ENCODE data around the gene CD4.
"Not testable (repeated sequence)": the region's sequence is repeated elsewhere in the genome, so short reads cannot be mapped to it uniquely, and the experiment has no call there.

The CD4 gene

DNA sequence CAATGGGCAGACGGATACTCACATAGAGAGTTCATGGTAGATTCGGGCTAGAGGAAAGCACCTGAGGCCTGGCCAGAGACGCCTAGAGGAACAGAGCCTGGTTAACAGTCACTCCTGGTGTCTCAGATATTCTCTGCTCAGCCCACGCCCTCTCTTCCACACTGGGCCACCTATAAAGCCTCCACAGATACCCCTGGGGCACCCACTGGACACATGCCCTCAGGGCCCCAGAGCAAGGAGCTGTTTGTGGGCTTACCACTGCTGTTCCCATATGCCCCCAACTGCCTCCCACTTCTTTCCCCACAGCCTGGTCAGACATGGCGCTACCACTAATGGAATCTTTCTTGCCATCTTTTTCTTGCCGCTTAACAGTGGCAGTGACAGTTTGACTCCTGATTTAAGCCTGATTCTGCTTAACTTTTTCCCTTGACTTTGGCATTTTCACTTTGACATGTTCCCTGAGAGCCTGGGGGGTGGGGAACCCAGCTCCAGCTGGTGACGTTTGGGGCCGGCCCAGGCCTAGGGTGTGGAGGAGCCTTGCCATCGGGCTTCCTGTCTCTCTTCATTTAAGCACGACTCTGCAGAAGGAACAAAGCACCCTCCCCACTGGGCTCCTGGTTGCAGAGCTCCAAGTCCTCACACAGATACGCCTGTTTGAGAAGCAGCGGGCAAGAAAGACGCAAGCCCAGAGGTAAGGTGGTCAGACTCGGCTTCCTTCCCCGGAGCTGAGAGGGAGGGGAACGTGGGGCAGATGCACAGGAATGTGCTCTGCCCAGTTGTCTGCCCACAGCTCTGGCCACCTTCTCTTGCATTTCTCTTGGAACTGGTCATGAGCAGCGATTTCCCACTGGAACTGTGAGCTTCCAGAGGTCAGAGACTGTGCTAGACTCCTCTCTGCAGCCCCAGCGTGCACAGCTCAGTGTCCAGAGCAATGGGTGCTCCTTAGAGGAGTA lies at the start of gene CD4:
Gene CD4 (plus strand): TSS at position 557 of the 953 bp plus-strand sequence. CDS start 10,611 bp downstream, outside the sequence.
- peak; percentile 58 for DNase-seq

DNA sequence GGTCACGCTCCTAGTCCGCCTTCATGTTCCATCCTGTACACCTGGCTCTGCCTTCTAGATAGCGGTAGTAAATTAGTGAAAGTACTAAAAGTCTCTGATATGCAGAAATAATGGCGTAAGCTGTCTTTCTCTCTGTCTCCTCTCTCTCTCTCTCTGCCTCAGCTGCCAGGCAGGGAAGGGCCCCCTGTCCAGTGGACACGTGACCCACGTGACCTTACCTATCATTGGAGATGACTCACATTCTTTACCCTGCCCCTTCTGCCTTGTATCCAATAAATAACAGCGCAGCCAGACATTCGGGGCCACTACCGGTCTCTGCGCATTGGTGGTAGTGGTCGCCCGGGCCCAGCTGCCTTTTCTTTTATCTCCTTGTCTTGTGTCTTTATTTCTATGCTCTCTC lies 47.2 kb upstream of the CD4 start:
- not testable (repeated sequence) for DNase-seq

DNA sequence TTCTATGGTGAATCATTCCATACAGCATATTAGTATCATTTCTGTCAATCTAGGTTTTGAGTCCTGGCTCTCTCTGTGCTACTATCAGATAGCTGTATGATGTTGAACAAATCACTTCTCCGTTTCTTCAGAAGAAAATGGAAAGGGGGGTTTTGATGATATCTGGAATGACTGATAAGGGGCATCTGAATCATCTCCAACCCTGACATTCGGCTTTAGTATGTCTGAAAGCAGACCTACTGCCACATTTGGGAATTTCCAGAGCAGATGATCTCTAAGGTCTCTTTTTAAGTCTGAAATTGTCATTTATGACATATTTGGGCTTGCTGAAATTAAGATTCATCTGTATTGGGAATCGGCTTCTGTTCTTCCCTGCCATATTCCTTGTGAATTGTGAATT lies 46.5 kb upstream of the CD4 start:
- no peak for DNase-seq

DNA sequence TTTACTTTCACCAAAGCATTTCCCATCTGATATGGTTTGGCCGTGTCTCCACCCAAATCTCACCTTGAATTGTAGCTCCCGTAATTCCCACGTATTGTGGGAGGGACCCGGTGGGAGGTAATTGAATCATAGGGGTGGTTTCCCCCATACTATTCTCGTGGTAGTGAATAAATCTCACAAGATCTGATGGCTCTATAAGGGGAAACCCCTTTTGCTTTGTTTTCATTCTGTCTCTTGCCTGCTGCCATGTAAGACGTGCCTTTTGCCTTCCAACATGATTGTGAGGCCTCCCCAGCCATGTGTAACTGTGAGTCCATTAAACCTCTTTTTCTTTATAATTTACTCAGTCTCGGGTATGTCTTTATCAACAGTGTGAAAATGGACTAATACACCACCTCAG lies 46.0 kb upstream of the CD4 start:
- DNase-seq = not testable (repeated sequence)

DNA sequence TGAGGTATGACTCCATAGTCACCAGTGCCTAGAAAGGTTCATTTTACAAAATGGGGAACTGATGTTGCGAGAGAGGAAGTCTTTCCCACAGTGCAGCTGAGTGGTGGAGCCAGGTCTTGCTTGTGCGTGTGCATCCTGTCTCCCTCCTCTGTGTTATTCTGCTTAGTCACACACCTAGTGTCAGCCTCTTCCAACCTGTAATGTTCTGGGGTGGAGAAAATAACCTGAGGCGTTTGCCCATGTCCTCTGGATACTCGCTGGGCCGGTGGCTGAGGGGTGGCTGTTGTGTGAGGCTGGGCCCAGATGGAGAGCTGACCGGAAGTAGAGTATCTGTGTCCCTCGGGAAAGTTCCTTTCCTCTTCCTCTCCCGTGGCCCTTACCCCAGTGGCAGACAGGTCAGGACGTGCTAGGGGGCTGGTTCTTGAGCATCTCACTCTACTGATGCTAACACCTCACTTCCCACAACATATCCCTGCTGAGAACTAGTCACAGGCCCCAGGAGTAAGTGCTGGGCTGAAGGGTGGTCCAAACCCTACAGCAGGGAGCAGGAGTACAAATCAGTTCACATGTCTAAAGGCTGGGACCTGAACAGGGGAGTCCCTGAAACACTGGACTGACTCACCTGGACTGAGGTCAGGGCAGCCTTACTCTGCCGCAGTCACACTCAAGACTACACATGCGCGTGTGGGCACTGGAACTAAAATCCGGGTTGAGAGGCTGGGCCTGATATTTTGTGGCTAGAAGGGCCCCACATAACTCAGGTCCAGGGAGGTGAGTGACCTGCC lies 43.4 kb upstream of the CD4 start:
- no peak for DNase-seq

DNA sequence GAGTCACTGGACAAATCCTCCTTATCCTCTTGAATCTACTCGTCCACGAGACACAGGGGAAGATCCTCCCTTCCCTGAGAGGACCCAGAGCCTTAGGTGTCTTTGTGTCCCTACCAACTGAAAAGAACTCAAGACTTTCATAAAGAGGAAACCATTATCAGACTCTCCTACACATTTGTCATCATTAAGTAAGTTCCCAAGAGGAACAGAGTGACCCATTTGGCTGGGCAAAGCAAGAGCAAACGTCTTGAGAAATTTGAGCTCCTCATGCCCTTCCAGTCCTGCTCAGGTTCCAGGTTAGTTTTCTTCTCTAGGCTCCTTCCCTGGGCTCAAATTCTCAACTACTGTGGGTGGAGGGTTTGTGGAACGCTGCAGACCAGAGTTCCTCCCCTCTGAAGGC lies 42.1 kb upstream of the CD4 start:
- DNase-seq = no peak

DNA sequence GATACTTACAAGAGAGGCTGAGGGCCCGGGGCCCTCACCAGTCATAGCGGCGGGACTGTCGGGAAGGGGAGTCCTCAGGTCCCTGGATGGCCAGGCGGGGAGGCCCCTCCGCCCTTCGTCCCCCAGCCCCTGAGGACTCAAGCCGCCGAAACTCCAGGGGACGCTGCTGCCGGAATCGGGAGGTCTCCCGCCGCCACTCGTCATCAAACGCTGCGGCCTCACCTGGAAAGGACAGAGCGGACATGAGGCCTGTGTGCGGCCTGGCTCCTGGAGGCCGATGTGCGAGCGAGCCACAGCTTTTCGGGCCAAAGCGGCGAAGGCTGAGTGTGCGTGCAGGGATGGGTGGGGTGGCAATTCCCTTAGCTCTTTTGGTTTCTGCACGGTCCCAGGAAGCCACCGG lies 40.6 kb upstream of the CD4 start:
- DNase-seq = no peak

DNA sequence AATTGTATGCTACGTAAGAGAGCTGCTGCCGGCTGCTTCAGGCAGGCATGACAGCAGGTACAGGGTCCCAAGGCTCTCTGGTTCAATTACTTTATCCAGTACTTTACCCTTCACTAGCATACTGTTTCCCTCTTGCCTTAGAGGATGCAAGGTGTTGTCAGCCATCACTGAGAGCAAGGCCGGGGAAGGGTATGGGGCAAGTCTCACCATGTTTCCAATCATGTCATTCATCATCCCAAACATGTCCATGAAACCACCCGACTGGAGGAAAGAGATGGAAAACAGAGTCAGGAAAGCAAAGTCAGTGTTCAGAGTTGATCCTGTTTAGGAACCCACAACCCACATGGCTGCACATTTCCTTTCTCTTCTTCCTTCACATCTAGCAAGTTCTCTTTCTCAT lies 38.8 kb upstream of the CD4 start:
- no peak for DNase-seq

DNA sequence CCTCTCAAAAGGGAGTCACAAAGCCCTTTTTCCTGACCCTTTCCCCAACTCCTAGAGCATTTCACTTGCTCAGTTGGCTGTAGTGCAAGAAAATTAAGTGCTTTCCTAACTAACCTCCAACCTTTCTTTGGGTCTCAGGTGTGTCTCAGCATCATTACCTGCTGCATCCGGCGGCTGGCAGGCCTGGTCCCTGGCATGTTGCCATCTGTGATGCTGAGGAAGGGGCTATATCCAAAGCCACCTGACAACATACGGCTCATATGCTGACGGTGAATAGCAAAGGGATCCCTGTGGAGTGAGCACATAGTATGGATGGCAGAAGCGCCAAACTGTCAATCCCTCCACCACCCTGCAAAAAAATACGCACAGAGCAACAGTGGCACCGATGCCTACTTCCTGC lies 37.6 kb upstream of the CD4 start:
- no peak for DNase-seq

DNA sequence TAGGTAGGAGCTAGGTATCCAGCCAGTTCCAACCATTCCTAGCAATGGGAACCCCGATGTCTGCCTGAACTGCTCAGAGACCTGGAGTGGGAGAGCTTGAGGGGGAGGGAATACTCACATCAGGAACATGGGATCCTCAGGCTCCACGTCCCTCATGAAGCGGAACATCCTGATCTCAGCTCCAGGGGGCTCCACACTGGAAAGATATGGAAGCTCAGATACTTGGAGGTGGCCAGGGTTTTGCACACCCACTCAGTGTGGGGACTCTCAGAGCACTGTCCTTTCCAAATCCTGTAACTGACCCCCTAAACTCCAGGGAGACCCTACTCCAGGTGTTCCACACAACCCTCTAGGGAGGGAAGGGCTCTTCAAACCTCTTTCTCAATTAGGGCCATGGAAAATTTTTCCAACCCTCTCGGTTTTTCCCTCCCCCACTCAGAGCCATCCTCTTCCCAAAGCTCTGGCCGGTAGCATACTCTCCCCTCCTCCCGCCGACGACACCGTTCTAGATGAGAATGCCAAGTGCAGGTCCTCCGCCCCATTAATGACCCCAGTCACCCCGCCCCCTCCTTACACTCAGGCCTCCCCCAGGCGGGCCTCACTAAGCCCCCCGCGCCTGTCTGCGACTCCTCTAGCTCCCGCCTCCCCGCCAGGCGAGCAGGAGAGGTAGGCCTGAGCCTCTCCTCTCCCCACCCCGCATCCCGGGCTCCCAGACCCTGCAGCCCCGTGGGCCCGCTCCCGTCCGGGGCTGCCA lies 37.0 kb upstream of the CD4 start:
- no peak for DNase-seq

DNA sequence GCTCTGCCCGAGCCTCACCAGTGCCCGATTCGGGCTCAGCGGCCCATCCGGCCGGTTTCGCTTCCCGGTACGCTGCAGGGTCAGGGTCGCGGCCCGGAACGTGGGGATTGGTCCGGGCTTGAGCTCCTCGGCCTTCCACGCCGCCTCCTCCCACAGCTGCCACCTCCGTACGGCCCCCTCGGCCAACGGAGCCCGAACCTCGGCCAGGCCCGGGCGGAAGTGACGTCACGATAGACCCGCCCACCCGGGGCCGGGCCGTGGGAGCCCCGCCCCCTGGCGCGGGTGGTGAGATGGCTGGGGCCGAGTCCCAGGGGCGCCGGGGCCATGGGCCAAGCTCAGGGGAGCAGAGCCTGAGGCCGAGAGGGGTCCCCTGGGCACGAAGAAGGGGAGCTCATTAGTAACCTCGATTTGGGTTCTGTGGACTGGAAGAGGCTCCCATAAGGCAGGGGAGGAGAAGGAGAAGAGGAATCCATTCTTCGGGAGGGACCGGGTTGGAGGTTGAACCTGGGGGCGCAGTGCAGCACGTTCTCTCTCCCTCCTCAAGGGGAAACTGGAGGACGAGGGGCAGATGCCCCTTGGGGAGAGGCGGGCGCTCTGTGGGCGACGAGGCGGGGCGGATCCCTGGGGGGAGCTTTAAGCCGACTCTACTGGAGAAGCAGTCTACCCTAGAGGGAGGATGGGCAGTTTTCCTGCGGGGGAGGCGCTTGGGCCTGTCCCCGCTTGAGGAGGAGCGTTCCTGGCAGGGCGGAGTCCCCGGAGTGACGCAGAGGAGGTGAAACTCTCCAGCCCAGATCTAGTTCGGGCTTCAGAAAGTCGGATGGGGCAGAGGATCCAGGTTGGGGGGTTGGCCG lies 36.2 kb upstream of the CD4 start, which contains the start of gene MLF2:
Gene MLF2 (minus strand): TSS at position 221 of the 851 bp plus-strand sequence. CDS start 807 bp downstream, outside the sequence.
- peak; percentile 96 for DNase-seq

DNA sequence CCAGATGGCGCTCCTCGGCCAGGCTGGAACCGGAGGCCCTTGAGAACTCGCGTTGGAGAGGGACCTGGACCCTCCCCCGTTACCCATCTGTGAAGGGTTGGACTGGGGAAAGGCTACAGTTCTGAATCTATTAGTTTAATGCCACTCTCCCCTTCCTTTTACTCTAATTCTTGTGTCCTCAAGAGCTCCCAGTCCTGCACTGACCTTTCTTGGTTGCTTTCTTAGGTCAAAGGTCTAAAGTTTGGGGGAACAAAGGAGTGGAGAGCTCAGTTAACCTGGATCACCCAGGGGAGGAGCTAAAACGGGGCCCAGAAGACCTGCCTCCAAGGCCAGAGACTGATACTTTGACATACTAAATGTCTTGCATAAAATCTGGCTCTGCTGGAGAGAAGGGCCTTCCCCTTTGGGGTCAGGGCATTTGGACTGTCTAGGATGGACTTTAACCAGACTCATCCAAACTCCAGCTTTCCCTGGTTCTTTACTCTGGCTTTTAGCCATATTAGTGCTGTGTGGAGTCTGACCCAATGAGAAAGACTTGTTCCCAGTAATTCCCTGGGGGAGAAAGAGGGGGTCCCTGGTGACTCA lies 35.5 kb upstream of the CD4 start:
- DNase-seq = no peak

DNA sequence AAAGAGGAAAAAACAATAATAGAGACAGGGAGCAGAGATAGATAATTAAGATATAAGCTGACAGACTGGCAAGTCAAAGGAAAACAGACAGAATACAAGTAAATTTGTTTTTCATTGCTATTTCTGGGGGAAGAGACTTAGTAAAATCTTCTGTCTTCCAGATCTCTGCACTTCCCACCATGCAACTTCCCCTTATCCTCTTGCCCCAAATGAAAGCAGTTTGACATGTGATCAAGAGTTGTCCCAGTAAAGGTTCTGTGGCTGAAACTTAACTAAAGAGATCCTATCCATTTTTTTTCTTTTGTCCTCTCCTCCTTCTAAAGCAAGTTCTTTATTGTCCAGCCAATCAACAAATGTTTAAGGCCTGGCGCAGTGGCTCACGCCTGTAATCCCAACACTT lies 34.9 kb upstream of the CD4 start:
- no peak for DNase-seq

DNA sequence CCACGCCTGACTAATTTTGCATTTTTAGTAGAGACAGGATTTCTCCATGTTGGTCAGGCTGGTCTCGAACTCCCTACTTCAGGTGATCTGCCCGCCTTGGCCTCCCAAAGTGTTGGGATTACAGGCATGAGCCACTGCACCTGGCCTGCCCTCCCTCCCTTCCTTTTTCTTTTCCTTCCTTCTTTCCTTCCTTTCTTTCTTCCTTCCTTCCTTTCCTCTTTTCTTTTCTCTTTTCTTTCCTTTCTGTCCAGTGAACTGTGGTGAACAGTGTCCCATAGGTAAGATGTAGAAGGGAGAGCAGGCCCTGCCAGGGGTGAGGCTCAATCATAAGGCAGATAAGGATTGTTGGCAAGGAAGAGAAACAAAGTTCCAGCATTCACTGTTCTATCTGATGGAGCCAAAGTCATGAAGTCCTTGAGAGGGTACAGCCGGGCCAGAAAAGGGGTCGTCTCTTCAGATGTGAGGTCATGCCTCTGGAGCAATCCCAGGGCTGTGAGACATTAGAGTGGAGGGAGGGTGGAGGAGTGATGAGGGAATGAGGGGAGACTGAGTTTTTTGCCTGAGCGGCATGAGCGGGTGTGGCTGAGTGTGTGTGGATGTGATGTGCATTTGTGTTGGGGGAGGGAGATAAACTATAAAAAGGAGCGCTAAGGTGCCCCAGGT lies 32.2 kb upstream of the CD4 start:
- DNase-seq = no peak

DNA sequence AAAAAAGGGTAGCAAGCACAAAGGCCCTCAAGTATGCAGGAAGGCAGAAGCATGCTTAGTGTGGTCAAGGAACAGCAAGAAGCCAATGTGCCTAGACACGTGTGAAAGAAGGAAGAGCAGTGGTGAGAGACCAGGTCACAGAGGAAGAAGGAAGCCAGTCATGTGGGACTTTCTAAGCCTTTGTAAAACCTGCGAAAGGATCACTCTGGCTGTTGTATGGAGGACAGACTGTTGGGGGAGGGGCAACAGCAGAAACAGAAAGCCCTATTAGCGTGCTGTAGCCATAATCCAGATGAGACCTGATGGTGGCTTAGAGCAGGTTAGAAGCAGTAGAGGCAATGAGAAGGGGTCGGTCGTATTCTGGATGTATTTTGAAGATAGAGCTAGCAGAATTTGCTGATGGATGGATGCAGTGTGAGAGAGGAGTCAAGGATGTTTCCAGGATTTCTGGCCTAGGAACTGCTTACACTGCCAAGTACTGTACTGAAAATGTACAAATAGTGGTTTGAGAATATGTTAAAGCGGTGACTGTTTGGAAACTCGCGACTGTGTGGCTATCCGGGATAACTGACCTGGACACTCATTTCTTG lies 30.7 kb upstream of the CD4 start:
- DNase-seq = no peak

DNA sequence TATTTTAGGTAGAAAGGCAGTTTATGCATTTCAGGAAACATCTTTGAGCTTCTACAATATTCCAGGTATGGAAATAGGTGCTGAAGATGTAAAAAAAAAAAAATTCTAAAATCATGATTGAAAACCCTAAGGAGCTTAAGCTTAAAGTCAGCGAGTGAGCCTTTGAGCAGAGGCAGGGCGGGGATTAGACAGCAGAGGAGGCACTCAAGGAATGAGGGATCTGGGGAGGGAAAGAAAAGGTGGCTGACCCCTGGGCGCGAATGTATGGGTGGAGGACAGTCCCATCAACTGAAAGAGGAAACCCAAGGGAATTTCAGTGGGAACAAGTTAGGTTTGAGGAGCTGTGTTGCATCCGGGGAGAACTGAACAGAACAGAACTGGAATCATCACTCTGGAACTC lies 29.6 kb upstream of the CD4 start:
- DNase-seq = no peak

DNA sequence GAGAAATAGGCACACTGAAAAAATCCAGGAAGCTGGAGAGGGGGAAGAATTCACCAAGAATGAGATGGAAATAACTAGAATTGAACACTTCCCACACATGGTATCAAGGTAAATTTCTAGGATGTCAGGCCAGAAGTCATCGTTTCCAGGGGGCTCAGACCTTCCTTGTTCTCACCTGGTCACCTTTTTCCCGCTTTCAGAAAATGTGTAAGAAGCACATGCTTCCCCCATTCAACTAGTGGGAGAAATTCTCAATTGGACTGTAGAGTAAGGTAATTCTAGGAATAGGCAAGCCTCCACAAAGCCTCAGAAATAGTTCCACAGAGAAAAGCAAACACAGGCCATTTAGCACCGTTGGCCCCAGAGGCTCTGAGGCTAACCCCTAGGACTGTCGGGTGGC lies 25.9 kb upstream of the CD4 start:
- no peak for DNase-seq

DNA sequence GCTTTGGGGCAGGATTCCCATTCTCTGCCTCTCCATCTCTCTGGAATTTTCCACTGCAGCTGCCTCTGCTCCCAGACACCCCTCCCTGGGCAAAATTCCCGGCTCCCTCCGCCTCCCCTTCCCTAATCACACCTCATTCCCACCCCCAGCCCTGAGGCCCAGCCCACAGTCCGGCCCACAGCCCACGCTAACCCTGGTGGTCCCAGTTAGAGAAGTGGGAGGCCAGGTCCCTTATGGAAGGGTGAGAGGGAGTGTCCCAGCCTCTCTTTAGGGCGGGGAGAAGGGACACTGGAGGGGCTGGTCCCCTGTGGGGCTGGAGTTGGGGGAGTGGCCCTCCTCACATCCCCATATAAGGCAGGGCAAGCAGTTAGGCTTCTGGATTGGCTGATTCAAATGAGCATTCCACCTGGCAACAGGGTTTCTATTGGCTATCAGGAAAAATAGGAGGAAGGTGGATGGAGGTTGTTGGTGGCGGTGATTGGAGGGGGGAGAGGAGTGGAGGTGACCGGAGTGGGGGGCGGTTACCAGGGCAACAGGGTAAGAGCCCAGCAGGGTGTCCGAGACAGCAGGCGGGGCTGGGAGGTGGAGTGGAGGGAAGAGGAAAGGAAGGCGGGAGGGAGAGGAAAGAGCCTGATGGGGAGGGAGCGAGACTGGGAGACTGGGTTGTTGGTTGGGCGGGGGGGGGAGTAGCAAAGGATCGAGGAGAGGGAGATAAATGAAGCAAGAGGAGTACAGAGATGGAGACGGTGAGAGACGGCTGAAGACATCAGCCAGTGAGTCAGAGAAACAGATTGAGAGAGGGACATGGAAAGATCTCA lies 25.1 kb upstream of the CD4 start:
- DNase-seq = no peak

DNA sequence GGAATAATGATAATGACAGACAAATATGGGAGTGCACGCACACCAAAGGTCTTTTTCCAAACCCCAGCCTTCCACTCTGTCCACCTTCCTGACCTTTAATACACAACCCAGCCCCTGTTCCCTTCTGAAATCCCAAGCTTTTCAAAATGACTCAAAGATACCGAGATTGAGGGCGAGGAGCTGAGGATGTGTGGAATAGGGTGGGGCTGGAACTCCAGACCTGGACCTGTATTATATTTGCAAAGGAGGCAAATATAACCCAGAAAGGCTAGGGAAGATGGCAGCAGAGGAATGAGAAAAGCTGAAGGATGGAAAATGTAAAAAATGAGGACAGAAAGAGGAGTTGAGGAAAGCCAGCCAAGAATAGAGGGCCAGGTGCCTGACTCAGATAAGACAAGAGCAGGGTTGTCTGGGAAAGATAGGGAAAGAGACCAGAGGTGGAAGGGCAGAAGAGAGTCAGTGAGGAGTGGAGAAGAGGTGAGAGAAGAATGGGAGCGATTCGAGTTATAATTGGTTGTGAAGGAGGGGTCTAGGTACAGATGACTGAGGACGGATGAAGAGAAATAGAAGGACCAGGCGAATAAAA lies 24.2 kb upstream of the CD4 start:
- DNase-seq = no peak

All from activated CD4-positive, alpha-beta T cell treated with anti-CD3 and anti-CD28 coated beads for 1 hour (primary cell).